ENCODE measurements around the gene PPP2R5A.

- TF ChIP-seq CTCF (IDR thresholded peaks at IDR 0.05) (no peak), POLR2AphosphoS5 (IDR thresholded peaks at IDR 0.05) (no peak)
Observed at GRCh38 chr1:212261361-212261929, 23.8 kb upstream of the PPP2R5A start.
